ENCODE measurements around the gene GDNF. TPM values are rescaled to one million over a fixed set of nuclear protein-coding genes. Genes with fewer than 3 reads are reported as not detected.

GDNF gene
- total and polyA plus RNA-seq, 2 donors (not counting 1 experiment from before 2014, with no cell fraction given): not detected

DNA sequence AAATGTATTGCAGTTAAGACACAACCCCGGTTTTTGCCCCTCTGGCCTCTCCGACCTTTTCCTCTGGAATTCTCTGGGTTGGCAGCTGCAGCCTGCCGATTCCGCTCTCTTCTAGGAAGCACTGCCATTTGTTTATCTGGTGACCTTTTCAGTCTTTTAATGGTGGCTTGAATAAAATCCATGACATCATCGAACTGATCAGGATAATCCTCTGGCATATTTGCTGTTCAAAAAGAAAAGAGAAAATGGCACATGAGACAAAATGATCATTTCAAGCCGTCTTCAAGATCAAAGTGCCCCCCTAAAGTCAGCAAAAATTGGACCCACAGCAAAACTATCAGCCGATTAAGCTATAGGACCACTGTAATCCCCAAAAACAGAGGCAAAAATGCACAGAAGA lies 23.9 kb downstream of the GDNF start:
- no peak overlapping the region for H3K27ac Mint-ChIP-seq
- H3K4me1 ChIP-seq (ENCODE audit: control insufficient read depth in 2 of 2, insufficient read depth in 2 of 2, low read length in 2 of 2): no peaks in the 10 kb centered on the region

GRCh38 chr5:37814699-37815098 lies 25.1 kb downstream of the GDNF start:
- Histone ChIP-seq H3K27ac (ENCODE audit: low read length in 2 of 2) (no peak overlapping the region), H3K4me1 (ENCODE audit: control insufficient read depth in 2 of 2, insufficient read depth in 2 of 2, low read length in 2 of 2) (no peaks in the 10 kb centered on the region), H4K20me1 (ENCODE audit: control insufficient read depth, insufficient read depth, low read length, poor library complexity, severe bottlenecking) (no peaks in the 10 kb centered on the region), H3K4me2 (replicated peaks; ENCODE audit: low read depth, low read length, poor library complexity, severe bottlenecking) (no peak overlapping the region), H3K36me3 (replicated peaks in 1 of 2; ENCODE audit: control extremely low read depth in 1 of 2, control insufficient read depth in 1 of 2, extremely low read depth in 1 of 2, insufficient read depth in 2 of 2, low read length in 1 of 2) (no peaks in the 10 kb centered on the region), H2AFZ (ENCODE audit: insufficient read depth, low read depth, low read length, poor library complexity, severe bottlenecking) (no peak overlapping the region), H3K4me3 (ENCODE audit: control extremely low read depth in 1 of 5, extremely low read depth in 1 of 5, insufficient read depth in 1 of 5, low read depth in 2 of 5, low read length in 4 of 5) (no peak overlapping the region), H3K9me3 (ENCODE audit: control extremely low read depth in 1 of 3, control insufficient read depth in 2 of 3, insufficient read depth in 1 of 3, low read length in 2 of 3) (peaks cover 0 to 4% (median 0%) of the 10 kb centered on the region in 3 donors), H3K79me2 (ENCODE audit: control insufficient read depth, insufficient read depth, low read length) (no peaks in the 10 kb centered on the region), H3K27me3 (replicated peaks in 1 of 4; ENCODE audit: control extremely low read depth in 1 of 4, control insufficient read depth in 3 of 4, insufficient read depth in 4 of 4, low read length in 3 of 4) (peaks cover 0 to 2% (median 0%) of the 10 kb centered on the region in 4 experiments), H3K9ac (ENCODE audit: low read length) (no peak overlapping the region)
- intact Hi-C loops (cut with micrococcal nuclease): no loop called here
- no peaks in the 10 kb centered on the region for H3K4me1 Mint-ChIP-seq
- WGBS (ENCODE audit: insufficient coverage): 45% methylated on average over 10 of the region's 11 CpGs
- TF ChIP-seq EZH2 (IDR thresholded peaks at IDR 0.05; ENCODE audit: borderline replicate concordance, insufficient read depth, low read depth, low read length, poor library complexity, severe bottlenecking): no peak
- TF ChIP-seq CTCF (IDR thresholded peaks at IDR 0.05): no peak
- H3K4me3 Mint-ChIP-seq: no peak overlapping the region
- H3K27ac Mint-ChIP-seq: no peak overlapping the region
- H3K9me3 Mint-ChIP-seq (ENCODE audit: insufficient read depth): no peaks in the 10 kb centered on the region
- ATAC-seq (ENCODE audit: low read depth) (no peak), DNase-seq (no peak)
- H3K27me3 Mint-ChIP-seq: peaks cover 11% of the 10 kb centered on the region
- CTCF ChIA-PET: no interaction called here
- POLR2A ChIA-PET: no interaction called here

More for the DNA sequence above, 23.9 kb downstream of the GDNF start:
- CTCF ChIA-PET: no interaction called here
- Histone ChIP-seq H2AFZ (ENCODE audit: insufficient read depth, low read depth, low read length, poor library complexity, severe bottlenecking) (no peak overlapping the region), H3K27ac (ENCODE audit: low read length in 2 of 2) (no peak overlapping the region), H3K4me3 (ENCODE audit: control extremely low read depth in 1 of 5, extremely low read depth in 1 of 5, insufficient read depth in 1 of 5, low read depth in 2 of 5, low read length in 4 of 5) (no peak overlapping the region), H3K27me3 (replicated peaks in 1 of 4; ENCODE audit: control extremely low read depth in 1 of 4, control insufficient read depth in 3 of 4, insufficient read depth in 4 of 4, low read length in 3 of 4) (peaks cover 0 to 4% (median 0%) of the 10 kb centered on the region in 4 experiments), H3K36me3 (replicated peaks in 1 of 2; ENCODE audit: control extremely low read depth in 1 of 2, control insufficient read depth in 1 of 2, extremely low read depth in 1 of 2, insufficient read depth in 2 of 2, low read length in 1 of 2) (no peaks in the 10 kb centered on the region), H3K79me2 (ENCODE audit: control insufficient read depth, insufficient read depth, low read length) (no peaks in the 10 kb centered on the region), H3K4me2 (replicated peaks; ENCODE audit: low read depth, low read length, poor library complexity, severe bottlenecking) (no peak overlapping the region), H3K9ac (ENCODE audit: low read length) (no peak overlapping the region), H4K20me1 (ENCODE audit: control insufficient read depth, insufficient read depth, low read length, poor library complexity, severe bottlenecking) (no peaks in the 10 kb centered on the region), H3K9me3 (ENCODE audit: control extremely low read depth in 1 of 3, control insufficient read depth in 2 of 3, insufficient read depth in 1 of 3, low read length in 2 of 3) (peaks cover 0 to 4% (median 0%) of the 10 kb centered on the region in 3 donors)
- Mint-ChIP-seq H3K4me1 (no peaks in the 10 kb centered on the region), H3K4me3 (no peak overlapping the region), H3K27me3 (peaks cover 11% of the 10 kb centered on the region), H3K9me3 (ENCODE audit: insufficient read depth) (no peaks in the 10 kb centered on the region)
- WGBS (ENCODE audit: insufficient coverage): 86% methylated on average over 4 of the region's 7 CpGs
- ATAC-seq (ENCODE audit: low read depth): no peak
- DNase-seq: no peak
- intact Hi-C loops (cut with micrococcal nuclease): no loop called here
- POLR2A ChIA-PET: no interaction called here
- TF ChIP-seq EZH2 (IDR thresholded peaks at IDR 0.05; ENCODE audit: borderline replicate concordance, insufficient read depth, low read depth, low read length, poor library complexity, severe bottlenecking) (no peak), CTCF (IDR thresholded peaks at IDR 0.05) (no peak)
